DOHH2 (cell line): ENCODE results near the gene MSANTD3.

Experiments
- CTCF ChIP-seq: fragments of 200-600 bp; sonication (generic); IDR thresholded peaks from one replicate; pipeline ENCODE4 v1.5.1; 2014; ENCODE audit warnings: antibody characterized with exemption, mild to moderate bottlenecking, low read depth, low read length; ENCODE audit not compliant: poor library complexity, severe bottlenecking
- EZH2phosphoT487 ChIP-seq: fragments of 200-600 bp; sonication (generic); IDR thresholded peaks from 2 replicates; pipeline ENCODE4 v1.6.1; 2017; ENCODE audit warnings: borderline replicate concordance, mild to moderate bottlenecking, antibody characterized with exemption, low read length, moderate library complexity, mixed read lengths

GRCh38 chr9:100472268-100472667, 45.3 kb downstream of the MSANTD3 start:
- TF ChIP-seq CTCF (no peak), EZH2phosphoT487 (no peak)
